ENCODE data around the gene C6orf163. TPM values are rescaled to one million over a fixed set of nuclear protein-coding genes. Genes with fewer than 3 reads are reported as not detected.
"Not testable (repeated sequence)": the region's sequence is repeated elsewhere in the genome, so short reads cannot be mapped to it uniquely, and the experiment has no call there.

The C6orf163 gene
- total RNA-seq, 1 donor from 2014 or later, result 2.0 TPM

DNA sequence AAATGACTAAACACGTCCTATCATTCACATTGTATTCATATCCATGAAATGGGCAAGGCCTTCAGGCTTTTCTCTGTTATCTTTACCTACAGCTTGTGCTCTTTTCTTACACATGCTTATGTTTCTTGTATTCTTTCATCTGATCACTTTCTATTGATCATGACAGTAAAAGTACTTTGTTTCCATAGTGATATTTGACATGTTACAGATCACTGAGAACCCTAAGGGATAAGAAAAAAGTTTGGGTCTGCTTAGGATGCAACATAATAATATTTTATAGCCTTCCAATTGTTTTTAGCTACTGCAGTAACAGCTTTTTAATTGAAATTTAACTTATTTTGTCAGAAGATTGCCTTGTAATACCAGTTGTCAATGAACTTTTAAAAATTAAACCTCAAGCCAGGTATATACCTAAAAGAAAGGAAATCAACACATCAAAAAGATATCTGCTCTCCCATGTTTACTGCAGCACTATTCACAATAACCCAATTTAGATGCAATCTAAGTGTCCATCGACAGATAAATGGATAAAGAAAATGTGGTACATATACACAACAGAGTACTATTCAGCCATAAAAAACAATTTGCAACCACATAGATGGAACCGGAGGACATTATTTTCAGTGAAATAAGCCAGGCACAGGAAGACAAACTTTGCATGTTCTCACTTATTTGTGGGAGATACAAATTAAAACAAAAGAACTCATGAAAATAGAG is 25.2 kb upstream of the C6orf163 start:
- DNase-seq (ENCODE audit: extremely low spot score in 2 of 2), result no peak
- H3K4me1 ChIP-seq, result peaks cover 4% of the 10 kb centered on the region
- intact Hi-C loops (cut with DNase I), result no loop called here
- no peak overlapping the region for H3K27ac ChIP-seq
- no peaks in the 10 kb centered on the region for H3K36me3 ChIP-seq
- TF ChIP-seq POLR2AphosphoS5 (IDR thresholded peaks at IDR 0.05; ENCODE audit: insufficient read depth in 1 of 2, low read depth in 1 of 2) (no peak), POLR2A (IDR thresholded peaks at IDR 0.05) (no peak)
- TF ChIP-seq, protein P1, sequence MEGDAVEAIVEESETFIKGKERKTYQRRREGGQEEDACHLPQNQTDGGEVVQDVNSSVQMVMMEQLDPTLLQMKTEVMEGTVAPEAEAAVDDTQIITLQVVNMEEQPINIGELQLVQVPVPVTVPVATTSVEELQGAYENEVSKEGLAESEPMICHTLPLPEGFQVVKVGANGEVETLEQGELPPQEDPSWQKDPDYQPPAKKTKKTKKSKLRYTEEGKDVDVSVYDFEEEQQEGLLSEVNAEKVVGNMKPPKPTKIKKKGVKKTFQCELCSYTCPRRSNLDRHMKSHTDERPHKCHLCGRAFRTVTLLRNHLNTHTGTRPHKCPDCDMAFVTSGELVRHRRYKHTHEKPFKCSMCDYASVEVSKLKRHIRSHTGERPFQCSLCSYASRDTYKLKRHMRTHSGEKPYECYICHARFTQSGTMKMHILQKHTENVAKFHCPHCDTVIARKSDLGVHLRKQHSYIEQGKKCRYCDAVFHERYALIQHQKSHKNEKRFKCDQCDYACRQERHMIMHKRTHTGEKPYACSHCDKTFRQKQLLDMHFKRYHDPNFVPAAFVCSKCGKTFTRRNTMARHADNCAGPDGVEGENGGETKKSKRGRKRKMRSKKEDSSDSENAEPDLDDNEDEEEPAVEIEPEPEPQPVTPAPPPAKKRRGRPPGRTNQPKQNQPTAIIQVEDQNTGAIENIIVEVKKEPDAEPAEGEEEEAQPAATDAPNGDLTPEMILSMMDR (IDR thresholded peaks at IDR 0.05), result no peak
- no peak overlapping the region for H3K4me3 ChIP-seq
- no peaks in the 10 kb centered on the region for H3K9me3 ChIP-seq
- no peaks in the 10 kb centered on the region for H3K27me3 ChIP-seq

DNA sequence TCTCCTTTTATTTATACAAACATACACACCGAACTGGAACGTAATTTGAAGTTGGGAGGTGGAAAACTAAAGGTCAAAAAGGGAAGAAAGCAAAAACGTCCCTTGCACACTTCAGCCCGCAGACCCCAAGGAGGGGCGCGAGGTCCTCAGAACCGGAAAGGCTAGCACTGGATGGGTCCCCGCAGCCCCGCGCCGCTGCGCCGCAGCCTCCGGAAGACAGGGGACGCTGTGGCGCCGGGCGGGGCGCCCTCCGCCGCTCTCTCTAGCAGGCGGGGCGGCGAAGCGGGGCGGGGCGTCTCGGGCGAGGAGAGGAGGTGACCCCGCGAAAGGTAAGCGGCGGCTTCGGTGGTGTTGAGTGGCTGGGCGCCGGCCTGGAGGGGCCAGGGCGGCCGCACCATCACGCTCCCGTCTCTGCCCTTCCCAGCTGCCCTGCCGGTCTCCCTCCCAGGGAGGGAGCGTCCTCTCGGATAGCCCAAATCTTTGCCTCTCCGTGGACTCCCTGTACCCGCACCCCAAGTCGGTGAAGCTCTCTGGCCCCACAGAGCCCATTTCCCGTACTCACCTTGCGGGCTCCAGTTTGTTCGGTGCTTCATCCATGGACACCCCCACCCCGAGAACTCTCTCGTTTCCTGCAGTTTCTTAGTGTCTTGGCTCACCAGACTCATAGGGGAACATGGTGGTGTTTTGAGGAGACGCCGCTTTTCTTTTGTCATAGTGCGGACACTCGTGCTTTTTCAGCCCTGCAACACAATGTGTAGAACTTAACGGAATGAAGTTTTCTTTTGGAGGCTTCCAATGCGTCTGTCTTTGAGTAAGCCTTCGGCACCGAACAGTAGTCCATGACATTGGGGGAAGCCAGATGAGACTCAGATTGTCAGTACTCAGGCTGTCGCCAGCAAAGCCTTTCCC is 22.1 kb upstream of the C6orf163 start, which contains the start of gene SMIM8:
Gene SMIM8, plus strand, starts transcription at position 285 of the 909 bp plus-strand sequence. CDS start 14,444 bp downstream, outside the sequence.
- Histone ChIP-seq H3K27ac (peak within 1 kb of the TSS; percentile 82), H3K27me3 (no peaks in the 10 kb centered on the region), H3K9me3 (no peaks in the 10 kb centered on the region), H3K36me3 (no peaks in the 10 kb centered on the region), H3K4me1 (peaks cover 4% of the 10 kb centered on the region), H3K4me3 (peak within 1 kb of the TSS; percentile 65 to 99)
- intact Hi-C loops (cut with DNase I), result no loop called here
- DNase-seq (ENCODE audit: extremely low spot score in 2 of 2), result no peak
- TF ChIP-seq POLR2A (IDR thresholded peaks at IDR 0.05) (no peak), POLR2AphosphoS5 (IDR thresholded peaks at IDR 0.05; ENCODE audit: insufficient read depth in 1 of 2, low read depth in 1 of 2) (peak; percentile 15 to 55)
- TF ChIP-seq, protein P1 (IDR thresholded peaks at IDR 0.05), result peak; percentile 77 to 94 (median 87)

DNA sequence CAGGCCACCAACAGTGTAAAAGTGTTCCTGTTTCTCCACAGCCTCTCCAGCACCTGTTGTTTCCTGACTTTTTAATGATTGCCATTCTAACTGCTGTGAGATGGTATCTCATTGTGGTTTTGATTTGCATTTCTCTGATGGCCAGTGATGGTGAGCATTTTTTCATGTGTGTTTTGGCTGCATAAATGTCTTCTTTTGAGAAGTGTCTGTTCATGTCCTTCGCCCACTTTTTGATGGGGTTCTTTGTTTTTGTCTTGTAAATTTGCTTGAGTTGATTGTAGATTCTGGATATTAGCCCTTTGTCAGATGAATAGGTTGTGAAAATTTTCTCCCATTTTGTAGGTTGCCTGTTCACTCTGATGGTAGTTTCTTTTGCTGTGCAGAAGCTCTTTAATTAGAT is 20.7 kb upstream of the C6orf163 start:
- H3K36me3 ChIP-seq; H3K4me3 ChIP-seq; H3K4me1 ChIP-seq; intact Hi-C loops (cut with DNase I); H3K27ac ChIP-seq; H3K27me3 ChIP-seq; DNase-seq (ENCODE audit: extremely low spot score in 2 of 2); H3K9me3 ChIP-seq: not testable (repeated sequence)

DNA sequence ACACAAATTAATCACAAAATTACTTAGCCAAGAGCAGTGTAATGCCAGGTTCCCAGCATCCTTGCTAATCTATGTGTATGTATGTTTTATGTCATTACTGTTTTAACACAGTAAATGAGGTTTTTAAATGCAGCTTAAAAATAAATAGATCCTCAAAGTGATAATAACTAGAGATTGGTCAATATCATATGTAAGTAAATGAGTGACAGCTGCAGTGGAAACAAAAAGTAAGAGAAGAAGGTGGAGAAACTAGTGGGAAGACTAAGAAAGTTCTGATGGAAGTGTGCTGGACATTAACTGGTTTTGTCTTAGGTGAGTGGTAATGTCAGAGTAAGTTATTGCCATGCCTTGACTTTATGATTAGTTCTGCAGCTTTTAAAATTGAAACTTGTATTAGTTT is 13.7 kb upstream of the C6orf163 start:
- H3K36me3 ChIP-seq, result no peaks in the 10 kb centered on the region
- H3K9me3 ChIP-seq, result no peaks in the 10 kb centered on the region
- H3K4me3 ChIP-seq, result no peak overlapping the region
- no peak for TF ChIP-seq POLR2AphosphoS5 (IDR thresholded peaks at IDR 0.05; ENCODE audit: insufficient read depth in 1 of 2, low read depth in 1 of 2)
- H3K27me3 ChIP-seq, result no peaks in the 10 kb centered on the region
- H3K4me1 ChIP-seq, result peaks cover 9% of the 10 kb centered on the region
- no peak overlapping the region for H3K27ac ChIP-seq
- DNase-seq (ENCODE audit: extremely low spot score in 2 of 2), result no peak
- intact Hi-C loops (cut with DNase I), result no loop called here

DNA sequence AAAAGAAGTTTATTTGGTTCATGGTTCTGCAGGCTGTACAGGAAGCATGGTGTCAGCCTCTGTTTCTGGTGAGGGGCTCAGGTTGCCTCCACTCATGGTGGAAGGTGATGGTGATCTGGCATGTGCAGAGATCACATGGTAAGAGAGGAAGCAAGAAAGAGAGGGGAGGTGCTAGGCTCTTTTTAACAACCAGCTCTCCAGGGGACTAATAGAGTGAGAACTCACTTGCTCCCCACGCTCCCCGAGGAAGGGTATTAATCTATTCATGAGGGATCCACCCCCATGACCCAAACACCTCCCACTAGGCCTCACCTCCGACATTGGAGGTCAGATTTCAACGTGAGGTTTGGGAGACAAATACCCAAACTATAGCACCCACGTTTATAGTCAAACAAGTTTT is 11.6 kb upstream of the C6orf163 start:
- intact Hi-C loops (cut with DNase I), result no loop called here
- Histone ChIP-seq H3K36me3 (no peaks in the 10 kb centered on the region), H3K27me3 (no peaks in the 10 kb centered on the region), H3K4me1 (peaks cover 9% of the 10 kb centered on the region), H3K27ac (no peak overlapping the region), H3K4me3 (no peak overlapping the region), H3K9me3 (no peaks in the 10 kb centered on the region)
- TF ChIP-seq, protein P1 (IDR thresholded peaks at IDR 0.05), result no peak
- TF ChIP-seq POLR2AphosphoS5 (IDR thresholded peaks at IDR 0.05; ENCODE audit: insufficient read depth in 1 of 2, low read depth in 1 of 2) (no peak), POLR2A (IDR thresholded peaks at IDR 0.05) (no peak)
- DNase-seq (ENCODE audit: extremely low spot score in 2 of 2), result no peak
